WTC11 (cell line): ENCODE results near the gene KIF26A.

Source experiments
- AFF4 ChIP-seq: sonication (generic); formaldehyde crosslinking; IDR thresholded peaks from 2 replicates; pipeline ENCODE4 v1.8.1; 2023; ENCODE audit warnings: mild to moderate bottlenecking, missing genetic modification reagents, borderline replicate concordance
- CREB1 ChIP-seq: sonication (generic); formaldehyde crosslinking; IDR thresholded peaks from 2 replicates; pipeline ENCODE4 v1.8.0; 2023; ENCODE audit warnings: mild to moderate bottlenecking, missing genetic modification reagents
- CTCF ChIP-seq: fragments of 200-600 bp; IDR thresholded peaks from 2 replicates; pipeline ENCODE4 v1.8.0; 2022; ENCODE audit warnings: antibody characterized with exemption
- FOXJ3 ChIP-seq: sonication (generic); formaldehyde crosslinking; IDR thresholded peaks from 2 replicates; pipeline ENCODE4 v1.9.0; 2021; ENCODE audit warnings: missing genetic modification reagents, mild to moderate bottlenecking, borderline replicate concordance
- IRF2 ChIP-seq: sonication (generic); formaldehyde crosslinking; IDR thresholded peaks from 2 replicates; pipeline ENCODE4 v1.8.0; 2022; ENCODE audit warnings: low read depth, missing genetic modification reagents, borderline replicate concordance
- MXD4 ChIP-seq: fragments of 250-450 bp; sonication (Bioruptor Pico); IDR thresholded peaks from 2 replicates; pipeline ENCODE4 v1.8.0; 2021; ENCODE audit warnings: mild to moderate bottlenecking, moderate library complexity, borderline replicate concordance
- NFATC4 ChIP-seq: fragments of 250-450 bp; sonication (Bioruptor Pico); IDR thresholded peaks from 2 replicates; pipeline ENCODE4 v1.9.0; 2021; ENCODE audit warnings: mild to moderate bottlenecking
- SOX15 ChIP-seq: fragments of 250-450 bp; sonication (Bioruptor Pico); IDR thresholded peaks from 2 replicates; pipeline ENCODE4 v1.9.0; 2021; ENCODE audit warnings: mild to moderate bottlenecking
- SP1 ChIP-seq: sonication (generic); formaldehyde crosslinking; conservative IDR thresholded peaks from 2 replicates; pipeline ENCODE4 v1.8.1; 2022; ENCODE audit warnings: missing genetic modification reagents
- TCF7 ChIP-seq: sonication (generic); formaldehyde crosslinking; IDR thresholded peaks from 2 replicates; pipeline ENCODE4 v1.8.0; 2022; ENCODE audit warnings: mild to moderate bottlenecking, low read depth, missing genetic modification reagents, moderate library complexity
- USF2 ChIP-seq: sonication (generic); formaldehyde crosslinking; IDR thresholded peaks from 2 replicates; pipeline ENCODE4 v1.8.1; 2023; ENCODE audit warnings: mild to moderate bottlenecking, missing genetic modification reagents, moderate library complexity
- ZNF219 ChIP-seq: sonication (generic); formaldehyde crosslinking; IDR thresholded peaks from 2 replicates; pipeline ENCODE4 v1.8.0; 2023; ENCODE audit warnings: missing genetic modification reagents, mild to moderate bottlenecking, borderline replicate concordance
- ZNF423 ChIP-seq: fragments of 250-450 bp; sonication (Bioruptor Pico); IDR thresholded peaks from 2 replicates; pipeline ENCODE4 v2.1.2; 2022; ENCODE audit warnings: mild to moderate bottlenecking, moderate library complexity

GRCh38 chr14:104134061-104134965 is 4.1 kb upstream of the KIF26A start:
- TF ChIP-seq CTCF = no peak
- no peak for TF ChIP-seq SP1
- no peak for TF ChIP-seq ZNF423 (CRISPR knock-in tag)
- no peak for TF ChIP-seq AFF4 (CRISPR knock-in tag)
- TF ChIP-seq ZNF219 (CRISPR knock-in tag) = no peak
- TF ChIP-seq TCF7 = no peak
- no peak for TF ChIP-seq FOXJ3
- TF ChIP-seq CREB1 (CRISPR knock-in tag) = no peak
- TF ChIP-seq IRF2 = no peak
- TF ChIP-seq NFATC4 (CRISPR knock-in tag) = no peak
- no peak for TF ChIP-seq SOX15
- no peak for TF ChIP-seq MXD4
- TF ChIP-seq USF2 (CRISPR knock-in tag) = no peak
